ENCODE measurements around the gene RPL10.
A peak's percentile ranks its signal among the peaks of the same experiment; 100 is the strongest.

The RPL10 gene

GRCh38 chrX:154436374-154436982 is 38.3 kb downstream of the RPL10 start:
- DNase-seq: peak; percentile 58
- Histone ChIP-seq H3K4me3 (ENCODE audit: low read depth, low read length) (peak overlapping the region; percentile 64), H3K4me1 (no peaks in the 10 kb centered on the region), H3K27me3 (no peaks in the 10 kb centered on the region), H3K9me3 (no peaks in the 10 kb centered on the region), H3K36me3 (peaks cover 37% of the 10 kb centered on the region)
- no peak for TF ChIP-seq CTCF (IDR thresholded peaks at IDR 0.05; ENCODE audit: low read depth, low read length)

GRCh38 chrX:154436983-154437752 is 39.0 kb downstream of the RPL10 start, which contains the start of gene GDI1:
GDI1 (plus strand) TSS chrX:154437154; CDS start chrX:154437255, 101 bp downstream.
- no peak for TF ChIP-seq CTCF (IDR thresholded peaks at IDR 0.05; ENCODE audit: low read depth, low read length)
- Histone ChIP-seq H3K4me3 (ENCODE audit: low read depth, low read length) (peak within 1 kb of the TSS; percentile 64), H3K9me3 (no peaks in the 10 kb centered on the region), H3K4me1 (no peaks in the 10 kb centered on the region), H3K36me3 (peaks cover 39% of the 10 kb centered on the region), H3K27me3 (no peaks in the 10 kb centered on the region)
- DNase-seq: peak; percentile 72

GRCh38 chrX:154437971-154438893 is 40.1 kb downstream of the RPL10 start:
- Histone ChIP-seq H3K4me3 (ENCODE audit: low read depth, low read length) (peak overlapping the region; percentile 64), H3K27me3 (no peaks in the 10 kb centered on the region), H3K36me3 (peaks cover 34% of the 10 kb centered on the region), H3K9me3 (no peaks in the 10 kb centered on the region), H3K4me1 (no peaks in the 10 kb centered on the region; the same call in 1 of the 2 replicates)
- no peak for TF ChIP-seq CTCF (IDR thresholded peaks at IDR 0.05; ENCODE audit: low read depth, low read length)
- DNase-seq: no peak

GRCh38 chrX:154439841-154440240 is 41.7 kb downstream of the RPL10 start:
- Histone ChIP-seq H3K4me1 (no peaks in the 10 kb centered on the region; the same call in 1 of the 2 replicates), H3K27me3 (no peaks in the 10 kb centered on the region), H3K4me3 (ENCODE audit: low read depth, low read length) (no peak overlapping the region), H3K9me3 (no peaks in the 10 kb centered on the region), H3K36me3 (peaks cover 30% of the 10 kb centered on the region)
- TF ChIP-seq CTCF (IDR thresholded peaks at IDR 0.05; ENCODE audit: low read depth, low read length): no peak
- DNase-seq: no peak

- Histone ChIP-seq H3K4me1 (no peaks in the 10 kb centered on the region; the same call in 1 of the 2 replicates), H3K27me3 (no peaks in the 10 kb centered on the region), H3K4me3 (ENCODE audit: low read depth, low read length) (no peak overlapping the region), H3K36me3 (peaks cover 24% of the 10 kb centered on the region), H3K9me3 (no peaks in the 10 kb centered on the region)
- no peak for TF ChIP-seq CTCF (IDR thresholded peaks at IDR 0.05; ENCODE audit: low read depth, low read length)
- no peak for DNase-seq
Measured at GRCh38 chrX:154440623-154441357, 42.6 kb downstream of the RPL10 start.
